ENCODE measurements around the gene KMT2E. TPM values are rescaled to one million over a fixed set of nuclear protein-coding genes. Genes with fewer than 3 reads are reported as not detected.

The KMT2E gene
- total and polyA plus RNA-seq, 4 donors, result 20.3 to 277 (median 62.8) TPM

- Histone ChIP-seq H3K9ac (ENCODE audit: insufficient read depth in 1 of 2, low read length in 2 of 2) (peak overlapping the region; percentile 99 to 100), H3K4me1 (ENCODE audit: control insufficient read depth in 5 of 5, insufficient read depth in 5 of 5, low read length in 5 of 5) (peaks cover 0 to 52% (median 7%) of the 10 kb centered on the region in 5 donors), H3K9me3 (ENCODE audit: control insufficient read depth in 4 of 4, insufficient read depth in 3 of 4, low read length in 3 of 4) (no peaks in the 10 kb centered on the region), H3K36me3 (ENCODE audit: control insufficient read depth in 4 of 4, insufficient read depth in 4 of 4, low read length in 4 of 4) (peaks cover 0 to 22% (median 0%) of the 10 kb centered on the region in 4 donors), H3K27me3 (ENCODE audit: control insufficient read depth in 3 of 3, insufficient read depth in 3 of 3, low read length in 2 of 3) (no peaks in the 10 kb centered on the region), H3K27ac (ENCODE audit: low read depth in 1 of 2, low read length in 1 of 2) (peak overlapping the region; percentile 99), H3K4me3 (peak overlapping the region; percentile 74)
- peak; percentile 11 for TF ChIP-seq CTCF (IDR thresholded peaks at IDR 0.05; ENCODE audit: control extremely low read depth, extremely low read depth)
- 0 to 1% methylated on average over 39 of the region's 39 CpGs for WGBS, 2 donors
- DNase-seq (peak; percentile 97 to 98 (median 97)), ATAC-seq (ENCODE audit: insufficient read depth, low FRiP score) (peak; percentile 70)
Measured at GRCh38 chr7:105013221-105013815, 687 bp upstream of the KMT2E start.

- no peak for ATAC-seq (ENCODE audit: insufficient read depth, low FRiP score)
- H3K4me1 ChIP-seq (ENCODE audit: control insufficient read depth in 5 of 5, insufficient read depth in 5 of 5, low read length in 5 of 5), result peaks cover 2 to 43% (median 5%) of the 10 kb centered on the region in 5 donors
- no peaks in the 10 kb centered on the region for H3K9me3 ChIP-seq (ENCODE audit: control insufficient read depth in 4 of 4, insufficient read depth in 3 of 4, low read length in 3 of 4)
- H3K27me3 ChIP-seq (ENCODE audit: control insufficient read depth in 3 of 3, insufficient read depth in 3 of 3, low read length in 2 of 3), result no peaks in the 10 kb centered on the region
- H3K9ac ChIP-seq (ENCODE audit: insufficient read depth in 1 of 2, low read length in 2 of 2), result peak overlapping the region; percentile 100
- no peak for TF ChIP-seq CTCF (IDR thresholded peaks at IDR 0.05; ENCODE audit: control extremely low read depth, extremely low read depth)
- H3K27ac ChIP-seq (ENCODE audit: low read depth in 1 of 2, low read length in 1 of 2), result peak overlapping the region; percentile 99
- H3K4me3 ChIP-seq, result peak overlapping the region; percentile 85
- peaks cover 0 to 22% (median 0%) of the 10 kb centered on the region in 4 donors for H3K36me3 ChIP-seq (ENCODE audit: control insufficient read depth in 4 of 4, insufficient read depth in 4 of 4, low read length in 4 of 4)
- peak; percentile 71 to 88 (median 87) for DNase-seq
- WGBS, 2 donors, result 0 to 1% methylated on average over 22 of the region's 22 CpGs
Measured at GRCh38 chr7:105014693-105015389, 836 bp downstream of the KMT2E start.

DNA sequence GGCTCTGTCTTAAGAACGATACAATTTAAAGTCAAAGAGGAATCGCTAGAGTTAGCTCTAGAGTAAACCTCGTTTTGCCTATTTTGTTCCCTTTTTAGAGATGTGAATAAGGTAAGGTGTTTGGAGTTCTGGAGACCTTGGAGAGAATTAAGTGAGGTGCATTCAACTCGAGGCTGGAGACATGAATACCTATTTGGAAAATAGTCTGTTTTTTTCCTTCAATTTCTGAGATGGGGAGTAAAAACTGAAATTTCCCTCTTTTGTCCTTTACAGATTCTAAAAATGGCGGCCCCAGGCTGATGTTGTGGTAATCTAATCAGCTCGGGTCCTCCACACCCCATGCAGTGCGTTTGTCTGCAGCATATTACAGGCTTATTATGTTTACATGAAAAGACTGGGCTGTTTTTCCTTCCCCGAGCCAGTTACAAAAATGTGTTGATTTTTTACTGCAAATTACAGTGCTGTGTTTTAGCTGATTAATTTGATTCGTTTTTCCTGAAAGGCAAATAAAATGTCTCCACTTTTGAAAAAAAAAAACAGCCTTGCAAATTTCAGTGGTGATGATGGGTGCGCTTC, 1.5 kb downstream of the KMT2E start:
- Histone ChIP-seq H3K4me3 (peak overlapping the region; percentile 85), H3K9me3 (ENCODE audit: control insufficient read depth in 4 of 4, insufficient read depth in 3 of 4, low read length in 3 of 4) (no peaks in the 10 kb centered on the region), H3K27ac (ENCODE audit: low read depth in 1 of 2, low read length in 1 of 2) (peak overlapping the region; percentile 99), H3K4me1 (ENCODE audit: control insufficient read depth in 5 of 5, insufficient read depth in 5 of 5, low read length in 5 of 5) (peaks cover 3 to 37% (median 7%) of the 10 kb centered on the region in 5 donors), H3K27me3 (ENCODE audit: control insufficient read depth in 3 of 3, insufficient read depth in 3 of 3, low read length in 2 of 3) (no peaks in the 10 kb centered on the region), H3K9ac (ENCODE audit: insufficient read depth in 1 of 2, low read length in 2 of 2) (peak overlapping the region; percentile 100), H3K36me3 (ENCODE audit: control insufficient read depth in 4 of 4, insufficient read depth in 4 of 4, low read length in 4 of 4) (peaks cover 0 to 22% (median 0%) of the 10 kb centered on the region in 4 donors)
- WGBS, 2 donors, result 1 to 3% methylated on average over 10 of the region's 10 CpGs
- peak; percentile 55 to 87 (median 85) for DNase-seq
- no peak for ATAC-seq (ENCODE audit: insufficient read depth, low FRiP score)
- no peak for TF ChIP-seq CTCF (IDR thresholded peaks at IDR 0.05; ENCODE audit: control extremely low read depth, extremely low read depth)

All from lung (tissue), 12 donors.